Psoas muscle (tissue), 8 donors: ENCODE data around the gene GBP4. TPM values are rescaled to one million over a fixed set of nuclear protein-coding genes. Genes with fewer than 3 reads are reported as not detected.
A peak's percentile ranks its signal among the peaks of the same experiment; 100 is the strongest.

Source experiments
- ATAC-seq, 4 donors: fragments of 200-7000 bp; cut with Tn5 transposase; one replicate each; pipeline ENCODE4 v1.9.1; 2020; ENCODE audit warnings: moderate library complexity in 3 of 4, mild to moderate bottlenecking in 2 of 4
- DNase-seq, 2 donors: peaks; one replicate each; pipeline ENCODE4 v3.0.0-alpha.2; 2020
- H3K27ac ChIP-seq: fragments of 200-600 bp; one replicate; pipeline ENCODE4 v1.8.0; 2022
- H3K27me3 ChIP-seq, 3 donors: fragments of 200-600 bp in 1 of 3; one replicate each; pipeline versions ENCODE4 v1.6.1 to v1.8.0; 2013 to 2022; ENCODE audit warnings: low read length in 2 of 3, mild to moderate bottlenecking in 2 of 3, moderate library complexity in 1 of 3; ENCODE audit not compliant: insufficient read depth in 3 of 3
- H3K36me3 ChIP-seq, 2 donors: fragments of 200-600 bp in 1 of 2; one replicate each; pipeline versions ENCODE4 v1.6.1 to v1.8.0; 2013 to 2022; ENCODE audit warnings: low read depth in 1 of 2, mild to moderate bottlenecking in 1 of 2, moderate library complexity in 1 of 2; ENCODE audit not compliant: insufficient read depth in 1 of 2
- H3K4me1 ChIP-seq: fragments of 200-600 bp; one replicate; pipeline ENCODE4 v1.8.0; 2022
- H3K4me3 ChIP-seq: fragments of 200-600 bp; one replicate; pipeline ENCODE4 v1.8.0; 2022; ENCODE audit warnings: mild to moderate bottlenecking
- H3K9me3 ChIP-seq: fragments of 200-600 bp; one replicate; pipeline ENCODE4 v1.8.0; 2022
- CTCF ChIP-seq: fragments of 200-600 bp; IDR thresholded peaks from one replicate; pipeline ENCODE4 v1.8.0; 2022; ENCODE audit warnings: antibody characterized with exemption
- WGBS, 3 donors: extraction: QIAGEN DNeasy Blood & Tissue Kit; methylation state at CpG; one replicate each; pipeline versions ENCODE4 v1.1.6 to v1.1.7; 2013; 5-methylcytosine and 5-hydroxymethylcytosine counted together
- intact Hi-C, 2 donors: fragments of 100-400 bp; cut with DNase I; formaldehyde crosslinking; loops; one replicate each; pipeline versions ENCODE4 v1.11.0 to v1.14.2; 2022
- polyA plus RNA-seq, 3 donors: library from polyadenylated mRNA; stranded (reverse); fragments of 200-250 nt; gene quantifications; one replicate each; pipeline ENCODE4 v1.2.3, GENCODE V29; 2013
- total RNA-seq, 4 donors: library from RNA; stranded (reverse); fragmentation: NEBNext Ultra II Directional in 2 of 4; extraction: Animal tissue kit (Norgen Biotek cat#: 25700) in 2 of 4; gene quantifications; one replicate each; pipeline versions ENCODE4 v1.2.1 to v1.2.4, GENCODE V29; 2021 to 2023
- donor health status: healthy with polysubstance abuse.
- donor health status: DM: no; HTN: no; CAD: no; lungs with moderate emphysema.
- donor health status: Bipolar disorder and iron deficiency.
- donor health status: healthy.
- donor health status: DM: yes; HTN: yes; CAD: no.
- donor health status: DM: no; HTN: no; CAD: no.
- donor health status: DM: no; HTN: no; CAD: no.
- donor health status: DM: yes; HTN: yes; CAD: no.

The GBP4 gene
- total and polyA plus RNA-seq, 7 donors, result 2.2 to 9.7 (median 4.4) TPM

- peak overlapping the region; percentile 16 for H3K4me3 ChIP-seq
- intact Hi-C loops, result no loop called here
- 68 to 74% (median 72%) methylated on average over 3 of the region's 3 CpGs for WGBS, 3 donors
- H3K27me3 ChIP-seq, result no peaks in the 10 kb centered on the region
- H3K9me3 ChIP-seq, result no peaks in the 10 kb centered on the region
- ATAC-seq (no peak), DNase-seq (no peak)
- no peak for TF ChIP-seq CTCF
- H3K36me3 ChIP-seq, result peaks cover 0 to 8% of the 10 kb centered on the region in 2 donors
- no peak overlapping the region for H3K27ac ChIP-seq
- H3K4me1 ChIP-seq, result no peaks in the 10 kb centered on the region
Measured at GRCh38 chr1:89195476-89195875, 3.3 kb downstream of the GBP4 start.

GRCh38 chr1:89191314-89191713, 7.4 kb downstream of the GBP4 start:
- H3K4me1 ChIP-seq, result no peaks in the 10 kb centered on the region
- H3K27me3 ChIP-seq, result no peaks in the 10 kb centered on the region
- H3K27ac ChIP-seq, result no peak overlapping the region
- H3K4me3 ChIP-seq, result no peak overlapping the region
- 72 to 73% (median 73%) methylated on average over 5 of the region's 5 CpGs for WGBS, 3 donors
- peaks cover 3 to 11% of the 10 kb centered on the region in 2 donors for H3K36me3 ChIP-seq
- no peak for TF ChIP-seq CTCF
- DNase-seq (no peak), ATAC-seq (no peak)
- H3K9me3 ChIP-seq, result no peaks in the 10 kb centered on the region
- intact Hi-C loops, result no loop called here

- intact Hi-C loops, result no loop called here
- no peak for DNase-seq
- Histone ChIP-seq H3K4me1 (no peaks in the 10 kb centered on the region), H3K27ac (no peak overlapping the region), H3K9me3 (no peaks in the 10 kb centered on the region), H3K27me3 (no peaks in the 10 kb centered on the region), H3K4me3 (no peak overlapping the region), H3K36me3 (peaks cover 3 to 11% of the 10 kb centered on the region in 2 donors)
- no peak for ATAC-seq
- 59 to 73% (median 72%) methylated on average over 4 of the region's 4 CpGs for WGBS, 3 donors
- no peak for TF ChIP-seq CTCF
Measured at GRCh38 chr1:89190017-89190416, 8.7 kb downstream of the GBP4 start.

- whole genome bisulfite sequencing, 3 donors, result 78 to 83% (median 78%) methylated on average over 2 of the region's 2 CpGs
- no peaks in the 10 kb centered on the region for H3K27me3 ChIP-seq
- no peak overlapping the region for H3K4me3 ChIP-seq
- H3K36me3 ChIP-seq, result peaks cover 0 to 7% of the 10 kb centered on the region in 2 donors
- no peaks in the 10 kb centered on the region for H3K4me1 ChIP-seq
- H3K27ac ChIP-seq, result no peak overlapping the region
- ATAC-seq, result no peak
- TF ChIP-seq CTCF, result no peak
- intact Hi-C loops, result no loop called here
- H3K9me3 ChIP-seq, result peaks cover 4% of the 10 kb centered on the region
- no peak for DNase-seq
Measured at GRCh38 chr1:89179343-89179742, 19.4 kb downstream of the GBP4 start.

GRCh38 chr1:89176971-89177370, 21.8 kb downstream of the GBP4 start:
- intact Hi-C loops, result no loop called here
- H3K9me3 ChIP-seq, result no peaks in the 10 kb centered on the region
- WGBS, 3 donors, result 90 to 94% (median 94%) methylated on average over 2 of the region's 2 CpGs
- no peaks in the 10 kb centered on the region for H3K27me3 ChIP-seq
- no peak for TF ChIP-seq CTCF
- no peaks in the 10 kb centered on the region for H3K4me1 ChIP-seq
- no peak overlapping the region for H3K27ac ChIP-seq
- DNase-seq (no peak), ATAC-seq (no peak)
- no peaks in the 10 kb centered on the region for H3K36me3 ChIP-seq
- no peak overlapping the region for H3K4me3 ChIP-seq
